PC-9 (cell line): ENCODE measurements around the gene MAN1B1. TPM values are rescaled to one million over a fixed set of nuclear protein-coding genes. Genes with fewer than 3 reads are reported as not detected.
A peak's percentile ranks its signal among the peaks of the same experiment; 100 is the strongest.

Experiments used
- BruUV-seq: library from RNA; stranded (reverse); fragments of 400-500 nt; replicated peaks from 2 replicates; lab custom pipeline; 2021; lab: Mats Ljungman, UMichigan
- CTCF ChIA-PET: fragments of 300-600 bp; sonication (Branson Sonifier 250); formaldehyde crosslinking; loops from one replicate; lab custom pipeline; 2022; ENCODE audit warnings: antibody characterized with exemption; lab: Charles Lee
- POLR2A ChIA-PET: fragments of 300-600 bp; sonication (Branson Sonifier 250); formaldehyde crosslinking; loops from one replicate; lab custom pipeline; 2022; ENCODE audit warnings: antibody characterized with exemption; ENCODE audit not compliant: unreplicated experiment; lab: Charles Lee
- DNase-seq, 2 experiments: peaks; one replicate each; pipeline versions ENCODE4 v3.0.0 to v3.0.0-alpha.2; 2015 to 2022; ENCODE audit warnings: mixed read lengths in 1 of 2
- H2AFZ ChIP-seq: fragments of 200-600 bp; sonication (generic); 2 replicates; pipeline ENCODE4 v1.8.1; 2017; ENCODE audit warnings: antibody characterized with exemption
- H3F3A ChIP-seq: fragments of 200-600 bp; sonication (generic); 2 replicates; pipeline ENCODE4 v1.8.1; 2017; ENCODE audit warnings: antibody characterized with exemption, mild to moderate bottlenecking, low read depth; ENCODE audit not compliant: insufficient read depth
- H3K27ac ChIP-seq: fragments of 200-600 bp; sonication (generic); 2 replicates; pipeline ENCODE4 v1.6.1; 2016; ENCODE audit warnings: mixed run types
- H3K27me3 ChIP-seq: fragments of 200-600 bp; sonication (generic); 2 replicates; pipeline ENCODE4 v1.6.1; 2016; ENCODE audit warnings: low read depth, mixed run types; ENCODE audit not compliant: insufficient read depth
- H3K36me3 ChIP-seq: fragments of 200-600 bp; sonication (generic); 2 replicates; pipeline ENCODE4 v1.6.1; 2016; ENCODE audit warnings: low read depth, mixed run types
- H3K4me1 ChIP-seq: fragments of 200-600 bp; sonication (generic); replicated peaks from 2 replicates; pipeline ENCODE4 v1.6.1; 2016; ENCODE audit warnings: mixed run types; ENCODE audit not compliant: insufficient read depth
- H3K4me2 ChIP-seq: fragments of 200-600 bp; sonication (generic); 2 replicates; pipeline ENCODE4 v1.6.1; 2017; ENCODE audit warnings: mixed run types
- H3K4me3 ChIP-seq: fragments of 200-600 bp; sonication (generic); 2 replicates; pipeline ENCODE4 v1.6.1; 2016; ENCODE audit warnings: mixed run types
- H3K79me2 ChIP-seq: fragments of 200-600 bp; sonication (generic); 2 replicates; pipeline ENCODE4 v1.6.1; 2017; ENCODE audit warnings: low read depth, mixed run types
- H3K9me2 ChIP-seq: fragments of 200-600 bp; sonication (generic); 2 replicates; pipeline ENCODE4 v1.8.1; 2017; ENCODE audit warnings: mild to moderate bottlenecking; ENCODE audit not compliant: insufficient read depth
- H3K9me3 ChIP-seq: fragments of 200-600 bp; sonication (generic); 2 replicates; pipeline ENCODE4 v1.8.1; 2016; ENCODE audit warnings: low read depth; ENCODE audit not compliant: insufficient read depth
- H4K20me1 ChIP-seq: fragments of 200-600 bp; sonication (generic); 2 replicates; pipeline ENCODE4 v1.8.1; 2017; ENCODE audit not compliant: insufficient read depth
- EZH2 ChIP-seq: fragments of 200-600 bp; sonication (generic); IDR thresholded peaks from 2 replicates; pipeline ENCODE4 v1.8.0; 2017; ENCODE audit warnings: antibody characterized with exemption, low read depth
- intact Hi-C: fragments of 100-400 bp; cut with micrococcal nuclease; formaldehyde crosslinking; loops from one replicate; pipeline ENCODE4 v1.10.0; 2022; ENCODE audit not compliant: unreplicated experiment
- total RNA-seq: library from RNA; stranded (reverse); gene quantifications from 2 replicates; pipeline ENCODE4 v1.2.3, GENCODE V29; 2021
- TF ChIP-seq, protein P1 (sequence below): fragments of 200-600 bp; sonication (generic); conservative IDR thresholded peaks from 2 replicates; pipeline ENCODE4 v1.6.1; 2017; ENCODE audit warnings: mixed run types, antibody characterized with exemption, mild to moderate bottlenecking, moderate library complexity

The MAN1B1 gene
- total RNA-seq, 1 experiment from 2014 or later, result 79.3 TPM

DNA sequence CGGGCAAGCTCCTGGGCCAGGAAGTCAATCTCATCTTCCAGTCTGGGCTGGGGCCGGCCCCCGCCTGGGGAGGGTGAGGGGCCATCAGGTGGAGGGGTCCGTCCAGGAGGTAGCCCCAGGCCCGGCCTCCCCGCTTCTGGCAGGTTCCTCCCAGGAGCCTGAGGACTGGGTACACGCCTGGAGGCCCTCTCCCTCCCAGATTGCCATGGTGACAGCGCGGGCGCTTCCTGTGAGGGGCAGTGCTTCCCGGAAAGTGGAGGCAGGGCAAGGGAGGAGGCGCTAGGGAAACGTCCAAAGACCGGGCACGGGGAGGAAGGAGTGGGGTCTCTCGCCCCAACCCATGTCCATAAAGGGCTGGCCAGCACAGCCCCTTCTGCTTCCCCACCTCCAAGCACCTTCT, 45.7 kb upstream of the MAN1B1 start:
- POLR2A ChIA-PET, result no interaction called here
- H3K36me3 ChIP-seq, result no peaks in the 10 kb centered on the region
- H3K27ac ChIP-seq, result no peak overlapping the region
- no peaks in the 10 kb centered on the region for H3K9me2 ChIP-seq
- no peak overlapping the region for H2AFZ ChIP-seq
- H3K4me3 ChIP-seq, result no peak overlapping the region
- peaks cover 28% of the 10 kb centered on the region for H4K20me1 ChIP-seq
- intact Hi-C loops, result no loop called here
- H3K9me3 ChIP-seq, result no peaks in the 10 kb centered on the region
- TF ChIP-seq, protein P1, sequence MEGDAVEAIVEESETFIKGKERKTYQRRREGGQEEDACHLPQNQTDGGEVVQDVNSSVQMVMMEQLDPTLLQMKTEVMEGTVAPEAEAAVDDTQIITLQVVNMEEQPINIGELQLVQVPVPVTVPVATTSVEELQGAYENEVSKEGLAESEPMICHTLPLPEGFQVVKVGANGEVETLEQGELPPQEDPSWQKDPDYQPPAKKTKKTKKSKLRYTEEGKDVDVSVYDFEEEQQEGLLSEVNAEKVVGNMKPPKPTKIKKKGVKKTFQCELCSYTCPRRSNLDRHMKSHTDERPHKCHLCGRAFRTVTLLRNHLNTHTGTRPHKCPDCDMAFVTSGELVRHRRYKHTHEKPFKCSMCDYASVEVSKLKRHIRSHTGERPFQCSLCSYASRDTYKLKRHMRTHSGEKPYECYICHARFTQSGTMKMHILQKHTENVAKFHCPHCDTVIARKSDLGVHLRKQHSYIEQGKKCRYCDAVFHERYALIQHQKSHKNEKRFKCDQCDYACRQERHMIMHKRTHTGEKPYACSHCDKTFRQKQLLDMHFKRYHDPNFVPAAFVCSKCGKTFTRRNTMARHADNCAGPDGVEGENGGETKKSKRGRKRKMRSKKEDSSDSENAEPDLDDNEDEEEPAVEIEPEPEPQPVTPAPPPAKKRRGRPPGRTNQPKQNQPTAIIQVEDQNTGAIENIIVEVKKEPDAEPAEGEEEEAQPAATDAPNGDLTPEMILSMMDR, result no peak
- no peak for TF ChIP-seq EZH2
- H3K27me3 ChIP-seq, result no peaks in the 10 kb centered on the region
- peaks cover 12% of the 10 kb centered on the region; the same call in 1 of the 2 replicates for H3F3A ChIP-seq
- CTCF ChIA-PET, result no interaction called here
- no peak for DNase-seq
- peaks cover 15% of the 10 kb centered on the region for H3K4me1 ChIP-seq
- H3K79me2 ChIP-seq, result peaks cover 21% of the 10 kb centered on the region
- no peak overlapping the region for H3K4me2 ChIP-seq
- BruUV-seq, result no TSS peak

DNA sequence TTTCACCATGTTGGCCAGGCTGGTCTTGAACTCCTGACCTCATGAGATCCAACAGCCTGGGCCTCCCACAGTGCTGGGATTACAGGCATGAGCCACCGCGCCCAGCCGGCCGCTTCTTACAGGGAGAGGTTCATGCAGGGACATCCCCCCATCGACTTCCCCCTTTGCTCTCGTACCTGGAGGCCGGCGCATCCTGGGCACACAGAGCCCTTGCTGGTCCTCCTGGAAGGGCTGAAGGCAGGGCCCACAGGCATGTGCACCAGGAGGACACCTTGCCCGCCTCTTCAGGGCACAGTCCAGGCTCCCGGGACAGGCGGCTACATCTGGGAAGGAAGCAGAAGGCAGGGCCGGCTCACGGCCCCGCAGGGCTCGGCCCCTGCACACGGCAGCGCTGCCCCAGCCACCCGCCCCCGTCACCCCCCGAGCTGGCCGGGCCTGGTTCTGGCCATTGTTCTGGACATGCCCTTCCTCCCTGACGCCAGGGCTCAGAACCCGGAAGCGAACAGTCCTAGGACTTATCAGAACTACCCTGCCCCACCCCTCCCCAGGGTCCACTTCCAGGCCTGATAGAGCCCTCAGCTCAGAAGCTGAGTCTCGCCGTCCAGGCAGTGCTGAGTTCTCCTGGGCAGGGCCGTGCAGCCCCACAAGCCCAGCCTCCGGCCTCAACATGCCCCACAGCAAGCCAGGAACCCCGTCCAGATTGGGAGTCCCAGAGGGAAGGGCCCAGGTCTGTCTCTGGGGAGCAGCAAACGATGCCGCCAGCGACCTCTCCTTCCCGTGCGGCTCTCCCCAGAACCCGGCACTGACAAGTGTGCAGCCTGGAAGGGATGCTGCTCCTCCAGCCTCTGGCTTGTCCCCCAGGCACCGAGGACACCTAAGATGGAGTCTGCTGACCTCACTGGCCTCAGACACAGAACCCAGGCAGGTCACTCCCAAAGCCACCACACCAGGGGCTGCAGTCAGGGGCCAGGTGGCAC, 43.7 kb upstream of the MAN1B1 start:
- BruUV-seq, result no TSS peak
- Histone ChIP-seq H3K4me2 (no peak overlapping the region), H4K20me1 (peaks cover 33% of the 10 kb centered on the region), H3K27ac (no peak overlapping the region), H3F3A (peaks cover 14% of the 10 kb centered on the region; the same call in 1 of the 2 replicates), H3K4me1 (peaks cover 15% of the 10 kb centered on the region), H3K79me2 (peaks cover 21% of the 10 kb centered on the region), H3K9me3 (no peaks in the 10 kb centered on the region), H2AFZ (no peak overlapping the region), H3K9me2 (no peaks in the 10 kb centered on the region), H3K27me3 (no peaks in the 10 kb centered on the region), H3K36me3 (no peaks in the 10 kb centered on the region), H3K4me3 (no peak overlapping the region)
- ChIA-PET CTCF (no interaction called here), POLR2A (no interaction called here)
- intact Hi-C loops, result no loop called here
- no peak for DNase-seq
- no peak for TF ChIP-seq EZH2
- TF ChIP-seq, protein P1, result no peak

DNA sequence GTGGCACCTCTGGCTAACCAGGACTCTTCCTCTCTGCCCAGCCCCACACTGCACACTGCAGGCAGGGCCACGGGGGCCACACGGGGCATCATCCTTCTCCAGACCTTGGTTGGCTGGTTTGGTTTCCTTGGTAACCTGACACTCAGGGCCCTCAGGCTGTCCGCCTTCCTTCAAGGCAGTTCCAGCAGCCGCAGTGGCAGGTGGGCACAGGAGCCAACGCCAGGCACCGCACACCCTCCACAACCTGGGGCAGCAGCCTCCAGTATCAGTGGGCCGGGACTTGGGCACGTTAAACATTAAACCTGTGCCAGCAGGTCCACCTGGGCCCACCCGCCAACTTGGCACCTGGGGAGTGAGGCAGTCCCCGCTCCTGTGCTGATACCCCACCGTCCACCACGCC, 42.7 kb upstream of the MAN1B1 start:
- Histone ChIP-seq H3K27ac (no peak overlapping the region), H3K4me2 (peak overlapping the region; percentile 98), H4K20me1 (peaks cover 33% of the 10 kb centered on the region), H2AFZ (no peak overlapping the region), H3K9me2 (no peaks in the 10 kb centered on the region), H3K4me3 (peak overlapping the region; percentile 92; the same call in 1 of the 2 replicates), H3K27me3 (no peaks in the 10 kb centered on the region), H3K36me3 (no peaks in the 10 kb centered on the region), H3K4me1 (peaks cover 15% of the 10 kb centered on the region), H3K9me3 (no peaks in the 10 kb centered on the region), H3F3A (peaks cover 14% of the 10 kb centered on the region; the same call in 1 of the 2 replicates), H3K79me2 (peaks cover 21% of the 10 kb centered on the region)
- intact Hi-C loops, result no loop called here
- POLR2A ChIA-PET, result no interaction called here
- no peak for DNase-seq
- no peak for TF ChIP-seq EZH2
- TF ChIP-seq, protein P1, result no peak
- TSS peak; percentile 11 for BruUV-seq
- CTCF ChIA-PET, result no interaction called here
